HG03135 (cell line): ENCODE results near the gene PATZ1.

ENCODE experiments used
- ATAC-seq: cut with Tn5 transposase; IDR thresholded peaks from one replicate; pipeline ENCODE4 v1.9.1; 2021; ENCODE audit warnings: mild to moderate bottlenecking, moderate library complexity; ENCODE audit not compliant: unreplicated experiment

The PATZ1 gene

DNA sequence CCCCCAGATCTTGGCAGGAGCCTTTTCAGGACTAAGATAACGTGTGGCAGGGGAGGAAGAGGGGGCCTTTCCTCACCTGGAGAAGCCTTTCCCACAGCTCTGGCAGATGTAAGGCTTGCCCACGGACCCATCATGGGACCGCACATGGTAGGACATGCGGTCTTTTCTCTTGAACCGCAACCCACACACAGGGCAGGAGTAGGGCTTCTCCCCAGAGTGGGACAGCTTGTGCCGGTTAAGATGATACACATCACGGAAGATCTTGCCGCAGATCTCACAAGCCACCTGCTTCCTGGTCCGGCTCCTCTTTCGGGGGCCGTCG lies 1.9 kb downstream of the PATZ1 start:
- ATAC-seq, result no peak

DNA sequence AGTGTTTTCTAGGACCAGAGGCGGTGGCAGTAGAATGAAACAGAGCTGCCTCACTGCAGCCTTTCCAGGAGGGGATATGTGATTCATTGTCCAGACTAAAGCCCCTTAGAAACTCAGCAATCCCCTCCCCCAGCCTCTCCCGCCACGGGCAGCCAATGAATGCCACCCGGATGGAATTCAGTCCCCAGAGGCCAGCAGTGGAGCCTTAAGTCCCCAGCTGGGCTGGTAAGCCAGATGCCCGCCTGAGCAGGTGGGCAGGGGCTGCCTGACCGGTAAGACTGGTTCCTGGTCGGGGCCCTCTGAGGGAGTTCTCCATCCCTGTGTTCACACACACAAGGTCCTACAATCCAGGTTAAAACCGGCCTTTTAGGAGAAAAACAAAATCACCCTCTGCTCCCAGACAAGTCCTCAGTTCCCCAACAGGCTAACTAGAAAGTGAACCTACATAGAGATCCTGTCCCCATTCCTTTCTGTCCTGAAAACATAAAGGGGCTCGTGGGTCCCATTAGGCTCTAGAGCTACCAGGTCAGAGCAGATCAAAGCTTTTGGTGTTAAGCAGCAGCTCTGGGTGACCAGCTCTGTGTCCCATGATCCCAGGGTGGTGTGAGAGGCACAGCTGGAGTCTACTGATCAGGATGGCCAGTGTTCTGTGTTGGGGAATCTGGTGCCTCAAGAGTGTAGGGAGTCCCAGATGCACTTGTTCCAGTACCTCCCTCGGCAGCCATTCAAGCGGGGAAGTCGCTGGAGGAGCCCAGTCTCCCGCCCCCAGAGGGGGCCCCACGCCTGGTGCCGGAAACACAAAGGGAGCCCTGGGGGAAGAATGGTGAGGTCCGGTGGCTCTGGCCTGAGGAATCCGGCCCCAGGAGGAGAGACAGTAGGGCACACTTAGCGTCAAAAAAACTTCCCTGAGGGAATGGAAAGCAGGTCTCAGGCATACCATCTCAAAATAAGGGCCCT lies 2.6 kb downstream of the PATZ1 start:
- ATAC-seq, result no peak

DNA sequence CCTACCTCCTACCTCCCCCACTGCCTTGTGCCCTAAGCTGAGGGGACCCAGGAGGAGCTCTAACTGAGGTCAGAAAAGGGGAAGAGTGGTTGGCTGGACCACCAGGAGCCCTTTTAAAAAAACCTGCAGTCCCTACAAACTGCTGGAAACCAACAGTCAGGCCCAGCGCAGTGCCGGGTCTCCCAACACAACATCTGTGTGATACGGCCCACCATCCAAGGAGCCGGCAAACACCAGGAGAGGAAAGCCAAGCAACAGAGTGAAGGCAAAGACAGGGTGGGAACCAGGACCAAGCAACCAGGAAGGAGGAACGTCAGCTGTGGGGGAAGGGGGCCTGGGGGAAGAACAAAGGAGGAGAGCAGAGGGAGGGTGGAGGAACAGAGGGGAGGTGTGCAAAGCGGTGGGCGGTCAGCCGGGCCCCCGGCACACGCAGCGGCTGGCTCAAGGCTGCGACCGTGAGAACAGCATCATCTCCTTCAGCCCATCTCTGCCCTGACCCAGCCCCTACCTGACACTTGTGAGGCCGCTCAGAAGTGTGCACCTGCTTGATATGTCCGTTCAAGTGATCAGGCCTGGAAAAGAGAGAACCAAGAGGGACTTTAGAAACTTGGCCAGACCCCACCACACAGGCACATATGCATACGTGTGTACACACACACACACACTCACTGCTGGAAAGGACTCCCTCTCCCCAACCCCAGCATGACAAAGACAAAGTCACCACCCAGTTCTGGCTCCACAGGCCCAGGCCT lies 3.6 kb downstream of the PATZ1 start:
- no peak for ATAC-seq

DNA sequence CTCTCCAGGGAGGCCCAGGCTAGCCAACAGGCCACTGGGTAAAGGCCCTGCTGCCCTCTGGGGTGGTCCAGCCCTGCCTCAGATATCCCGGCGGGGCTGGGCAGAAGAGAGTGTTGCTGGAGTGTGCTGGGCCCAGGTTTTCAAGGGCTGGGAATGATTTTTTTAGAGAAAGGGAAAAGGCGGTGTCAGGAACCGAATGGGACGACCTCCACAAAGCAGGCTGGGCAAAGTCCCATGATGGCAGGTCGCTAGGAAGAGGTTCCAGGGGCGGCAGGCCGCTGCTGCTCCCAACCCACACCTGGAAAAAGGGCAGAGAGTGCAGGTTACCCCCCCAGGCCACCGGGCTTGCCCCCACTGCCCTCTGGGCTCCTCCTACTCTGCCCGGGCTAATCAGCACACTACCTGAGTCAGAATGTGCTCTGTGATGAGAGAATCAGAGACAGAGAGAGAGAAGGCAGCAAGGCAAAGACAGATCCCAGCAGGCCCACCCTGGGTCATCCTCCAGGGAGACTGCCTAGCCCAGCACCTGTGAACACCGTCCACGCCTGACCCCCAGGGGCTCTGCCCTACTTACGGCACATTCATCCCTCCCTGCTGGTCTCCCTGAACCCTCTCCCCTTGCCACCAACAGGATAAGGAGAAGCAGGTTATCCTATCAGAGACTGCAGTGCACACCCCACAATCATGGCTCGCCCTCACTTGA lies 4.6 kb downstream of the PATZ1 start:
- ATAC-seq, result no peak

DNA sequence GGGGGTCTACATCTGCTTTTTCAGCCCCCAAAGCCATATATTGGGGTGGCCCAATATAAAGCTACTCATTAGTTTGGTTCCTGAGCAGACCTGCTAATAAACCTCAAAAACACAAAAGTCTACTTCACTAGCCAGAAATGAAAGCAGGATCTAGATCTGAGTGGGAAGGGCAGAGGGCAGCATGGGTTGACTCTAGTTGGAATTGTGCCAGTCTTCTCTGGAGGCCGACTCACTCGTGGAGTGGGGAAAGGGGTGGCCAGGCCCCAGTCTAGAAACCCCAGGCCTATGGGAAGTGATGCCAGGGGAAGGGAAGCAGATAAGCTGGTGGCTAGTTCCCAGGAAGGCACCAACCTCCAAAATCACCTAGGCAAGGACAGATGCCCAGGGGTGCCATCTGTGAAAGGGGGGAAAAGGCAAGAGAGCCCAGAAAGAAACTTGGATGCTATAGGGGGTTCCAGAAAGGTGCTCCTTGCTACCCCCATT lies 5.3 kb downstream of the PATZ1 start:
- no peak for ATAC-seq

DNA sequence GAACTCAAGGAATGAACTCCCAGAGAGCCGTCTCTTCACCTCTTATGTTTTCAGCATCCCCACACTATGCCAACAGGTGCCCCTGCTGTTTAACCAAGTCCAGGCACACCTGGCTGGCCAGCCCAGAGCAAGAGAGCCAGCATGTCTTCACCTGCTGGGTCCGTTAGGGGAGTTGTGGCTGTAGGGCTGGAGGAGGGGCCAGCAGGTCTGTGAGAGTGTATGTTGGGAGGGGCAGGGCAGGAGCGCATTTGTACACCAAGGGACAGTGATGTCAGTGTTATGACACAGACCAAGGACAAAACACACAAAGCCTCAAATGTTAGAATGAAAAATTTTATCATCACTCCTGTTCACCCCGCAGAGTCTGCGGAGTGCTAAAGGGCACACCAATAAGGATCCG lies 5.8 kb downstream of the PATZ1 start:
- no peak for ATAC-seq

DNA sequence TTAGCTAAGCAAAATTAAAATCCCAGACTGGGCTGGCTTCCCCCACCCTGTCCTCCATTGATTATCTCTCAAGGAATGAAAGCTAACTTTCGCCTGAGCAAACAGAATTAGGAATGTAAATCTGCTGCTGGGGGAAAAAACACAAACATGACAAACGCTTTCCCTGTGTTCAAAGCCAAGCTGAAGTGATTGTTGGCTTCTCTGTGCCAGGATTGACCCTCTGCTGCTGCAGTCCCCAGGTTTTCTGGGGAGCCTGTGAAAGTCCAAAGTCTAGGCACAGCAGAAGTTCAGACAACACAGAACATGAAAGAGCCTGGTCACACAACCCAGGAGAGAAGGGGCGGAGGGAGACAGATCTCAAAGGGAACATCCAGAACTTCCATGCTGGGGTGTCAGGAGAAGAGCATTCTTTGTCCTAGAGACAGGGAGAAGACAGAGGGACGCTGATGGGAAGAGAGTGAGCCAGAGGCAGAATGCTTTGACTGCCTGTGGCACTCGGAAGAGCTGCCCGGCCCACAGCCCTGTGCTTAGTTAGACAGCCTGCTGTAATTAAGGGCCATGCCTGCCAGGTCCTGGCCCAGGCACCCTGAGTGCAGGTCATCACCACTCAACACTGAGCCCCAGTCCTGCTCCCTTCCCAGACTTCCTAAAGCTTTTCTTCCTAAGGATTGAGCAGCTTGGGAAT lies 6.9 kb downstream of the PATZ1 start:
- no peak for ATAC-seq

DNA sequence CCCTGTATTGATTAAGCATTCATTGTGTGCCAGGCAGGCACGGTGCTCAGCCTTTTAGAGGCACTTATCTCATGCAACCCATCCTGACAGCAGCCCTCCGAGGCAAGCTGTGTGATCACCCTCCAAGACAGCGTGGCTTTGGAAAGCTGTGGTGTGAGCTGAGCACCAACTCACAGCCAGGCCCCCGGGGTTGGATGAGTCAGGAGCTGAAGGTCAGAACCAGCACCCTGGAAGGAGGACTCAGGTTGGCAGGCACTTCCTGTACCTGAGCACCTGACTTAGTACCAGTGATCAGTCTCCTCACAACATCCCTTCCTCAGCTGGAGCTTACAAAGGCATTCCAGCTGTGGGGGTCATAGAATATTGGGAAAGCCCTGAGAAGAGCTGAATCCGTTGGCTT lies 9.0 kb downstream of the PATZ1 start:
- no peak for ATAC-seq

DNA sequence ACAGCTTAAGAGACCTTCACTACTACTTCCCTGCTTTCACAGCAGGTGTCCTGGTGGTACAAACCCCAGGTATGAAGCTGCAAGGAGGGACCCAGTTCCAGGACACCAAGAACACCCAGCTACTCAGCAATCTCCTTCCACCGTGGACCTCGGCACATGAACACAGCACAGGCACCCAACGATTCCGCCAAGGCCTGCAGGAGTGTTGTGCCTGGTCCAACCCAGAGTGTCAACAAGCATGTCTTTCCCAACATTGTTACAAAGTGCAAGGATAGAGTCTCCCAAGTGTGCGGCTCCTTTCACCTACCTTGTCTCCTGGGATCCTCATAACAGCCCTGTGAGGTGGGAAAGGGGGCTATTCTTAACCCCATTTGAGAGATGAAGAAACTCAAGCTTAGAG lies 11.8 kb downstream of the PATZ1 start:
- ATAC-seq, result no peak

DNA sequence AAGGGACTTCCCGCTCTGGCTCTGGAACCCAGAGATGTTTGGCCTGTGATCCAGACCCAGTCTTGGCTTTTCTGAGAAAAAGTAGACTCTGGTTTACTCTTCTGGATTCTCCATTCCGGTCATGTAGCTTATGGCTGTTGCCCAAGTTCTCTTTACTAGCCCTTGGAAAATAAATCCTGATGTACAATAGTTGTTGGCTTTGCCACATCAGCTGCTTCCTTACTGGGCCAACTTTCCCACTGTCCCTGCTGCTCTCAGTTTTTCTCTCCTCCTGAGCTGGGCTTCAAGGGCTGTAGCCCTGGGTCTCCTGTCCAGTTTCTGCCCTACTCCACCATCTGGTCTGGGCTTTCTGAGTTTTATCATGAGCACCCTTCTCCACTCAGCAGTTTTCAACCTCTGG lies 12.5 kb downstream of the PATZ1 start:
- ATAC-seq, result no peak

DNA sequence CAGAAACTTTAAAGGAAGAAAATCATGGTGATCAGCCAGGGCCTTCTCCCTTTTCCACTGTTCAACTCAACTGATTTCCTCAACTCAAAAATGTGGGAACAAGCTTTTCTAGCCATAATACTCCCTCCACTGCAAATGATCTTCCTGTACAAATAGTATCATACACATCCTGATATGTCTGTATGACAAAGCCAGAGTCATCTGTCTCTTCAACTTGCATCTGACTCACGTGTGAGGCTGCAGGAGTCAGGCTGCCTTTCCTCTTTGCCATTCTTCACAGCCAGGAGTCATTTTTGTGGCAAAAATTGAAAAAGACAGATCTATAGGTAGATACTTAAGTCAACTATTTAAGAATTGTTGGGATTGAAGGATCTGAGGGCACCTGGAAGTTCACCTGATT lies 13.3 kb downstream of the PATZ1 start:
- ATAC-seq, result no peak

DNA sequence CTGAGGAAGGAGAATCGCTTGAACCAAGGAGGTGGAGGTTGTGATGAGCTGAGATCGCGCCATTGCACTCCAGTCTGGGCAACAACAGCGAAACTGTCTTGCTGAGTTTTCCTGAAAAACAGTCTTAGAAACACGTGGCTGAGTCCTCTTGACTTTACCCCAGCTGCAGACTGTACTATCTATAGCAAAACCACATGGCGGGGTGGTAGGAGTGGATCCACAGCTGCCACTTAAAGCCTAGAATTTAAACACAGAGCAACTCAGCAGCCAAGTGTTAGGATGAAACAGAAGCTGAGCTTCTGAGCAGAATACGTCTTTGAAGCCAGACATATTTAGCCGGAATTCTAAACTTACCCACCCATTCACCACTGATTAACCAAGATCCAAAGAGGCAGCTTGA lies 14.1 kb downstream of the PATZ1 start:
- no peak for ATAC-seq

DNA sequence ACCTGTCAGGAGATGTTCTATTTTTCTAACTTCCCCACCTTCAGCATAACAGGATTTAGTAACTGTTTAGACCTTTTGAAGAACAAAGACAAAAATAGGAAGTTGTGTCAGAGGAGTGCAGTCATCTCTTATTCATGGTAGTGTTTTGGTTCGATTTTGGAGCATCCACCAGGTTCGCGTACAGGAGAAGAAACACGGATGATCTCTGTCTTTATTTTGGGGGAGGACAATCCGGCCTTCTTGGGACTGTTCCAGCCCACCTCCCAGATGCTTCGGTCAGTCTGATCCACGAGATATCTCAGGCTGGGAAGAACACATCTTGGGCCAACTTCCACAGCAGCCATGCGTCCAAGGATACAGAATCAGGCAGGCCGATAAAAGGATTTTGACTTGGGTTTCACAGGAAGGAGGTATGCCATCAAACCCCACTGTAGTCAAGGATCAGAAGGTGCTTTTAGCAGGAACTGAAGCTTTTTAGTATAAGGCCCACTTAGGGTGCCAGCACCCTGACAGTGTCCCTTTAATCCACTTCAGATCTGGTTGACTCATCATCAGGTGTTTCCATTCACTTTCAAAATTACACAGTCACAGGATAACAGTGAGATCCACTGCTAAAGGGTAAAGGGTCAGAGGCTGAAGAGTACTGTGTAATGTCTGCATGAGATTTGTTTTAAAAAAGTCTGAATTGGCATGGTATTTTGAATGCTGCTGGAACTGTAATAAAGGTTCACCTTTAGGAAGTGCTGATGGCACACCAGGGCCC lies 16.5 kb downstream of the PATZ1 start:
- no peak for ATAC-seq

DNA sequence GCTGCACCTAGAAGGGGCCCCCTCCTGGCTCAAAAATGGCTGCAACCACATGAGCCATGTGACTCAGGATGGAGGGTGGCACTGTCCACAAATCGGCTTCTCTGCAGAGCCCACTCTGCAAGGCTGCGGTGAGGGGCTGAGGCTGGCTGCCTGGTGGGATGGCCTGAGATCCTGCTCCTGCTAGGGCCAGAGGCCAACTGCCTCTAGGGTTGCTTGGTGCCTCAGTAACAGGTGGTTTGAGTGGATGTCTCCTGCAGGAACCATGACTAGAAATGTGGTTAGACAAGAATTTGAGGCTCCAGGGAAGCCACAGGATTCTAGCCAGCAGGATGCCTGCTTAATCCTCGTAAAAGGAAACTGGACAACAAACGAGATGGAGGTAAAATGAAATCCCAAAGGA lies 17.1 kb downstream of the PATZ1 start:
- ATAC-seq, result no peak

DNA sequence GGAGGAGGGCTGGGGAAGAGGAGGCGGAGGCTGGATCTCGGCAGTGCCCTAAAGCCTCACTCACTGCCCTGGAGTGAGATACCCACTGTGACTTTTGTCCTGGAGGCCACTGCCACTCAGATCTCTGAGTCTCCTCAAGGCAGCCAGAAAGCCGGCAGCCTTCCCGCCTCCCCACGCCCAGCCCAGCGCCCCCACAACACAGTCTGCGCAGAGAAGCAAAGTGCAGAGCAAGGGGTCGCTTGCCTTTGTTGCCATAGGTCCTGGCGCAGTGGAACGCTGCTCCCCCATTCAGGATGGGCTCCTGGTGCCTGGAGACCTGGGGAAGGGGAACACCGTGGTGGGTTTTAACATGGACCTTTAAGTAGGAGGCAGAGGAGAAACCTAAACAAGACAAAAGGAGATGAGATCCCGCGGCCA lies 17.6 kb downstream of the PATZ1 start:
- ATAC-seq, result no peak

DNA sequence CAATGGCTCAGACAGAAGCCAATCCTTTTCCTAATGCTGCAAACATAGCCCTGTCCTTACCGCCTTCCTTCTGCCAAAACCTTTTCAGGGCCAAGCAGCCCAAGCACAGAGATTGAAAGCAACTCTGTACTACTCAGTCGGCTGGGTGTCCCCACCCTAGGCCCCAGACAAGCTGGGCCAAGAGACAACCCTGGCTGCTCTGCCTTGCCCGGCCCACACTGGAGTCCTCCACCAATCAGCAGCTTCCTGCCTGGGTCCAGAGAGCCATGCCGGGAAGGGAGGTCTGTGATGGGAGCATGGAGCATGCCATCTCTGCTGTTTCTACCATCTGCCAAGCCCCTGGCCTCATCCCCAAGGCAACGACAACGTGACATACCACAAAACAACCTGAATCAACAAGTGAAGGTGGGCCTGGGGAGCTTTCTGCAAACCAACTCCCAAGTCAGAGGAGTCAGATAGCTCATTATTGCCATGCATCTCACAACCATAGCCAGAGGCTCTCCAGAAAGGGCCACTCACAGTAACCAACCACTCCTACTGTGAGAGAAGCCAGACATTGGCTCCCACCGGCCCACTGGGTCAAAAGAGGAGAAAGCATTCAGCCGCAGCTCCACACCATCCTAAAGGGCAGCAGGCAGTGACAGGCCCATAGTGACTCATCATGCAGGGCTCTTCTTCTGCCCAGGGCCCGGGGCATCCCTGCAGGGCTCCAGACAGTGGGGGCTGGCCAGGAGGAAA lies 18.2 kb downstream of the PATZ1 start:
- no peak for ATAC-seq

DNA sequence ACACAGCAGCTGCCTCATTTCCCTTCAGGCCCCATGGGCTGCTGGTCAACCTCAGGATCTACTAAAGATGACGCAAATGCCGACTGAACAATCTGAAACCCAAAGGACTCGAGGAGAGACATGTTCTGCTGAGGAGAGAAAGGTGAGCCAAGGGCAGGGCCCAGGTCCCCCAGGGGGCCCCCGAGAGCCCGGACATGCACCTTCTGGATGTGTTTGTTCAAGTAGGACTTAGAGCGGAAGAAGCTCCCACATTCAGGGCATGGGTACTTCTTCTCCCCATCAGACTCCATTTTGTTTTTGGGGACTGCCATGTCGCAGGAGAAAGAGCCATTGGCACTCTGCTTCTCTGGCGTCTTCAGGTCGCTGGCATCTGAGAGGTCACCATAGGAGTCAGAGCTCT lies 19.3 kb downstream of the PATZ1 start:
- no peak for ATAC-seq

DNA sequence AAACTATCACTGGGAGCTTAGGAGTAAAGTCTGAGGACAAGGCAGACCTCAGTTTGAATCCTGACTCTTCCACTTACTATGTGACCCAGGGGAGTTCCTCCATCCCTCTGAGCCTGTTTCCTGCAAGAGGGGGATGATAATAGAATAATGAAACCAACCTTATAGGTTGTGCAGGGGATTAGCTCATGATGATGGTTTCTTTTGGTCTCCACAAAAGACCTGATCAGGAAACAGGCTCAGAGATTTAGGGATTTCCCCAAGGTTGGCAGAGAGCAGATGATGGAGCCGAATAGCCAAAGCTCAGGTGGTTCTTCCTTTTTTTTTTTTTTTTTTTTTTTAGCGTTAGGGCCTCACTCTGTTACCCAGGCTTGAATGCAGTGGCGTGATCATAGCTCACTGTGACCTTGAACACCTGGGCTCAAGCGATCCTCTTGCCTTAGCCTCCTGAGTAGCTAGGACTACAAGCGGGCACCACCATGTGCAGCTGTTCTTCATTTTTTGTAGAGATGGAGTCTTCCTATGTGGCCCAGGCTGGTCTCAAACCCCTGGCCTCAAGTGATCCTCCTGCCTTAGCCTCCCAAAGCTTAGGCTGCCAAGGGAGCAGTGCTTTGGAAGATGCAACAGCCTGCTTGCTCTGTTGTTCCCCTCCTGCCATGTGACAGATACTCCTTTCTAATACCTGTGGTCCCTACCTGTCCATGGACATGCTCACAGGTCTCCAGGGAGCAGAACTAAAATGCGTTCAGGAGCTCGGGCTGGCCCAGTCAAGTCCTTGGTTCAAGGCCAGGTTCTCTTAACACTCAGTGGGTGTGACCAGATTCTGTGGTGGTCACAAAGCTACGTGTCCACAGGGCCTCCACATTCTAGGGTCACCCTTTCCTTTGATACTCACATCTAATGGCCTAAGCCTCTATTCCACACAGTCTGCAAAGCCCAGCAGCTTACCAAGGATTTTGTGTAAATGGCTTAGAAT lies 22.3 kb downstream of the PATZ1 start:
- no peak for ATAC-seq
